ENCODE measurements around the gene SOX5. TPM values are rescaled to one million over a fixed set of nuclear protein-coding genes. Genes with fewer than 3 reads are reported as not detected.
"Not testable (repeated sequence)": the region's sequence is repeated elsewhere in the genome, so short reads cannot be mapped to it uniquely, and the experiment has no call there.

Gene SOX5
- total RNA-seq, 1 experiment from 2014 or later = 3.1 TPM

DNA sequence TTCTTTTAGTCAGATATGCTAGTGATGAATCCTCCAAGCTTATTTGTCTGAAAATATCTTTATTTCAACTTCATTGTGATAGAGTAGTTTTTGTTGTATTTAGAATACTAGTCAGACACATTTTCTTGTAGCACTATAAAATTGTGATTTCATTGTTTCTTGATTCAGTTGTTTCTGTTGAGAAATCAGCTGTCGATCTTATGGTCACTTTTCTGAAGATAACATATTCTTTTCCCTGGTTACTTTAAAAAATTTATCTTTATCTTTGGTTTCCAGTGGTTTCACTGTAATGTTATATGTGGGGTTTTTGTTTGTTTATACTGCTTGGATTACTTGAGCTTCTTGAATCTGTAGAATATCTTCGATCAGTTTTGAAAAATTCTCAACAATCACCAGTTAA, 426.1 kb downstream of the SOX5 start:
- Histone ChIP-seq H3K4me2 (ENCODE audit: insufficient read depth, insufficient read length, low read length) (no peak overlapping the region), H4K5ac (ENCODE audit: insufficient read length, low read depth, low read length) (no peak overlapping the region)
- peaks cover 4 to 32% (median 14%) of the 10 kb centered on the region in 3 experiments for H3K36me3 Mint-ChIP-seq (ENCODE audit: insufficient read depth in 1 of 3, low read depth in 3 of 3)

DNA sequence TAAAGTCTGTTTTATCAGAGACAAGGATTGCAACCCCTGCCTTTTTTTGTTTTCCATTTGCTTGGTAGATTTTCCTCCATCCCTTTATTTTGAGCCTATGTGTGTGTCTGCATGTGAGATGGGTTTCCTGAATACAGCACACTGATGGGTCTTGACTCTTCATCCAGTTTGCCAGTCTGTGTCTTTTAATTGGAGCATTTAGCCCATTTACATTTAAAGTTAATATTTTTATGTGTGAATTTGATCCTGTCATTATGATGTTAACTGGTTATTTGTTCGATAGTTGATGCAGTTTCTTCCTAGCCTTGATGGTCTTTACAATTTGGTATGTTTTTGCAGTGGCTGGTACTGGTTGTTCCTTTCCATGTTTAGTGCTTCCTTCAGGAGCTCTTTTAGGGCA, 430.0 kb downstream of the SOX5 start:
- not testable (repeated sequence) for H3K4me1 ChIP-seq (ENCODE audit: insufficient read depth, low read length); H3K27me3 ChIP-seq (ENCODE audit: insufficient read depth, low read length); H4K20me1 ChIP-seq (ENCODE audit: control insufficient read depth, insufficient read depth, insufficient read length); H3K4me3 Mint-ChIP-seq; H3T11ph ChIP-seq (ENCODE audit: low read length); H3K4me1 Mint-ChIP-seq; H3K79me2 ChIP-seq (ENCODE audit: insufficient read depth, low read length); H3K4me2 ChIP-seq (ENCODE audit: insufficient read depth, insufficient read length, low read length); H3K9ac ChIP-seq (ENCODE audit: extremely low read depth, insufficient read length, low read length); H2BK20ac ChIP-seq (ENCODE audit: low read depth, low read length, poor library complexity, severe bottlenecking); H3K4ac ChIP-seq (ENCODE audit: low read depth, low read length); H2BK120ac ChIP-seq (ENCODE audit: low read depth, low read length, poor library complexity, severe bottlenecking); H3K56ac ChIP-seq (ENCODE audit: insufficient read length, low read depth, low read length); H3K27ac Mint-ChIP-seq; H3K18ac ChIP-seq (ENCODE audit: insufficient read length, low read depth, low read length); H4K8ac ChIP-seq (replicated peaks; ENCODE audit: insufficient read length, low read depth, low read length); H3K14ac ChIP-seq (ENCODE audit: insufficient read depth, low read length); H3K27me3 Mint-ChIP-seq (ENCODE audit: low read depth); H3K23me2 ChIP-seq (ENCODE audit: insufficient read length, low read depth, low read length, poor library complexity, severe bottlenecking); H4K5ac ChIP-seq (ENCODE audit: insufficient read length, low read depth, low read length); H2BK15ac ChIP-seq (ENCODE audit: low read depth, low read length); H2AFZ ChIP-seq (ENCODE audit: low read length); H3K79me1 ChIP-seq (ENCODE audit: insufficient read depth, low read depth, low read length, poor library complexity, severe bottlenecking); DNase-seq; H2BK5ac ChIP-seq (ENCODE audit: insufficient read length, low read length); H3K23ac ChIP-seq (ENCODE audit: insufficient read length, low read depth, low read length); H3K27ac ChIP-seq (ENCODE audit: insufficient read length, low read depth, low read length); H3K9me3 ChIP-seq (ENCODE audit: control insufficient read depth, low read depth, low read length); H2AK5ac ChIP-seq (ENCODE audit: insufficient read length, low read length); H4K91ac ChIP-seq (ENCODE audit: insufficient read length, low read depth, low read length); H2BK12ac ChIP-seq (ENCODE audit: insufficient read length, low read depth, low read length)
- no CpG with 5 or more reads among the region's 1 CpG for WGBS (ENCODE audit: extremely low coverage, insufficient read length, low lambda C conversion rate)
- peaks cover 7 to 35% (median 14%) of the 10 kb centered on the region in 3 experiments for H3K36me3 Mint-ChIP-seq (ENCODE audit: insufficient read depth in 1 of 3, low read depth in 3 of 3)
- peaks cover 36 to 39% of the 10 kb centered on the region in 2 experiments for H3K9me3 Mint-ChIP-seq

More for the DNA sequence above, 426.1 kb downstream of the SOX5 start:
- no peak overlapping the region for H3K56ac ChIP-seq (ENCODE audit: insufficient read length, low read depth, low read length)
- no peak overlapping the region for H3K9ac ChIP-seq (ENCODE audit: extremely low read depth, insufficient read length, low read length)
- H4K20me1 ChIP-seq (ENCODE audit: control insufficient read depth, insufficient read depth, insufficient read length) = no peaks in the 10 kb centered on the region
- Mint-ChIP-seq H3K27ac (no peak overlapping the region), H3K4me1 (no peaks in the 10 kb centered on the region; a peak in 1 of 4 replicates), H3K27me3 (ENCODE audit: low read depth) (no peaks in the 10 kb centered on the region; the same call in 1 of the 2 replicates), H3K9me3 (peaks cover 38 to 40% of the 10 kb centered on the region in 2 experiments), H3K4me3 (no peak overlapping the region)
- H4K8ac ChIP-seq (replicated peaks; ENCODE audit: insufficient read length, low read depth, low read length) = no peak overlapping the region
- H4K91ac ChIP-seq (ENCODE audit: insufficient read length, low read depth, low read length) = no peak overlapping the region
- H3K27ac ChIP-seq (ENCODE audit: insufficient read length, low read depth, low read length) = no peak overlapping the region
- no peak overlapping the region for H3T11ph ChIP-seq (ENCODE audit: low read length)
- no peaks in the 10 kb centered on the region for H3K79me1 ChIP-seq (ENCODE audit: insufficient read depth, low read depth, low read length, poor library complexity, severe bottlenecking)
- no peak overlapping the region for H2AK5ac ChIP-seq (ENCODE audit: insufficient read length, low read length)
- no peak overlapping the region for H2BK15ac ChIP-seq (ENCODE audit: low read depth, low read length)
- no peak overlapping the region for H3K18ac ChIP-seq (ENCODE audit: insufficient read length, low read depth, low read length)
- no peak overlapping the region for H2BK20ac ChIP-seq (ENCODE audit: low read depth, low read length, poor library complexity, severe bottlenecking)
- H3K14ac ChIP-seq (ENCODE audit: insufficient read depth, low read length) = no peak overlapping the region
- H2BK120ac ChIP-seq (ENCODE audit: low read depth, low read length, poor library complexity, severe bottlenecking) = no peak overlapping the region
- no CpG with 5 or more reads among the region's 2 CpGs for WGBS (ENCODE audit: extremely low coverage, insufficient read length, low lambda C conversion rate)
- no peak overlapping the region for H2AFZ ChIP-seq (ENCODE audit: low read length)
- no peak for DNase-seq
- no peak overlapping the region for H3K4ac ChIP-seq (ENCODE audit: low read depth, low read length)
- no peaks in the 10 kb centered on the region for H3K23me2 ChIP-seq (ENCODE audit: insufficient read length, low read depth, low read length, poor library complexity, severe bottlenecking)
- no peaks in the 10 kb centered on the region for H3K4me1 ChIP-seq (ENCODE audit: insufficient read depth, low read length)
- no peaks in the 10 kb centered on the region for H3K9me3 ChIP-seq (ENCODE audit: control insufficient read depth, low read depth, low read length)
- no peak overlapping the region for H2BK5ac ChIP-seq (ENCODE audit: insufficient read length, low read length)
- H3K27me3 ChIP-seq (ENCODE audit: insufficient read depth, low read length) = no peaks in the 10 kb centered on the region
- H3K79me2 ChIP-seq (ENCODE audit: insufficient read depth, low read length) = no peaks in the 10 kb centered on the region
- H3K23ac ChIP-seq (ENCODE audit: insufficient read length, low read depth, low read length) = no peak overlapping the region
- no peak overlapping the region for H2BK12ac ChIP-seq (ENCODE audit: insufficient read length, low read depth, low read length)
- TF ChIP-seq, protein P1, sequence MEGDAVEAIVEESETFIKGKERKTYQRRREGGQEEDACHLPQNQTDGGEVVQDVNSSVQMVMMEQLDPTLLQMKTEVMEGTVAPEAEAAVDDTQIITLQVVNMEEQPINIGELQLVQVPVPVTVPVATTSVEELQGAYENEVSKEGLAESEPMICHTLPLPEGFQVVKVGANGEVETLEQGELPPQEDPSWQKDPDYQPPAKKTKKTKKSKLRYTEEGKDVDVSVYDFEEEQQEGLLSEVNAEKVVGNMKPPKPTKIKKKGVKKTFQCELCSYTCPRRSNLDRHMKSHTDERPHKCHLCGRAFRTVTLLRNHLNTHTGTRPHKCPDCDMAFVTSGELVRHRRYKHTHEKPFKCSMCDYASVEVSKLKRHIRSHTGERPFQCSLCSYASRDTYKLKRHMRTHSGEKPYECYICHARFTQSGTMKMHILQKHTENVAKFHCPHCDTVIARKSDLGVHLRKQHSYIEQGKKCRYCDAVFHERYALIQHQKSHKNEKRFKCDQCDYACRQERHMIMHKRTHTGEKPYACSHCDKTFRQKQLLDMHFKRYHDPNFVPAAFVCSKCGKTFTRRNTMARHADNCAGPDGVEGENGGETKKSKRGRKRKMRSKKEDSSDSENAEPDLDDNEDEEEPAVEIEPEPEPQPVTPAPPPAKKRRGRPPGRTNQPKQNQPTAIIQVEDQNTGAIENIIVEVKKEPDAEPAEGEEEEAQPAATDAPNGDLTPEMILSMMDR (conservative IDR thresholded peaks at IDR 0.05) = no peak

All from H9 (cell line).